Heart left ventricle (tissue), 16 donors: ENCODE data around the gene XPC. TPM values are rescaled to one million over a fixed set of nuclear protein-coding genes. Genes with fewer than 3 reads are reported as not detected.
"Not testable (repeated sequence)": the region's sequence is repeated elsewhere in the genome, so short reads cannot be mapped to it uniquely, and the experiment has no call there.

Experiments
- ATAC-seq, 4 donors: fragments of 200-7000 bp; cut with Tn5 transposase; one replicate each; pipeline ENCODE4 v1.9.1; 2020 to 2022; ENCODE audit warnings: moderate library complexity in 4 of 4, mild to moderate bottlenecking in 3 of 4, moderate number of reproducible peaks in 1 of 4
- DNase-seq, 5 donors: peaks; one replicate each; pipeline ENCODE4 v3.0.0-alpha.2; 2020
- H3K27ac ChIP-seq, 12 donors: fragments of 200-600 bp; sonication (generic) in 4 of 12; one replicate each; pipeline versions ENCODE4 v1.5.0 to v1.8.0; 2016 to 2022; ENCODE audit warnings: mild to moderate bottlenecking in 2 of 12
- H3K27me3 ChIP-seq, 9 donors: fragments of 200-600 bp; sonication (generic) in 2 of 9; one replicate each; pipeline versions ENCODE4 v1.5.1 to v1.8.0; 2016 to 2022; ENCODE audit warnings: mild to moderate bottlenecking in 3 of 9
- H3K36me3 ChIP-seq, 9 donors: fragments of 200-600 bp; sonication (generic) in 2 of 9; one replicate each; pipeline versions ENCODE4 v1.5.0 to v1.8.0; 2018 to 2022; ENCODE audit warnings: mild to moderate bottlenecking in 2 of 9
- H3K4me1 ChIP-seq, 12 donors: fragments of 200-600 bp; sonication (generic) in 4 of 12; one replicate each; pipeline versions ENCODE4 v1.5.0 to v1.8.0; 2016 to 2022; ENCODE audit warnings: mild to moderate bottlenecking in 3 of 12
- H3K4me3 ChIP-seq, 12 donors: fragments of 200-600 bp; sonication (generic) in 4 of 12; one replicate each; pipeline versions ENCODE4 v1.5.0 to v1.8.0; 2017 to 2022; ENCODE audit warnings: mild to moderate bottlenecking in 9 of 12, moderate library complexity in 4 of 12
- H3K9me3 ChIP-seq, 12 donors: fragments of 200-600 bp; sonication (generic) in 4 of 12; one replicate each; pipeline versions ENCODE4 v1.5.0 to v1.8.0; 2016 to 2022; ENCODE audit warnings: mild to moderate bottlenecking in 1 of 12
- POLR2A ChIP-seq, 2 donors: fragments of 450-650 bp; IDR thresholded peaks; one replicate each; pipeline ENCODE4 v1.6.1; 2017; ENCODE audit warnings: antibody characterized with exemption in 2 of 2, mild to moderate bottlenecking in 2 of 2, moderate library complexity in 2 of 2
- WGBS, 4 donors: extraction: QIAGEN DNeasy Blood & Tissue Kit in 2 of 4; methylation state at CpG; one replicate each; pipeline versions ENCODE4 v1.1.5 to v1.1.7; 2013 to 2018; 5-methylcytosine and 5-hydroxymethylcytosine counted together
- intact Hi-C, 10 donors: fragments of 100-400 bp; cut with DNase I; formaldehyde crosslinking; loops; one replicate each; pipeline versions ENCODE4 v1.11.1 to v1.14.2; 2022
- polyA plus RNA-seq, 2 donors: library from polyadenylated mRNA; stranded (reverse); fragments of 200-250 nt; gene quantifications; one replicate each; pipeline ENCODE4 v1.2.3, GENCODE V29; 2013
- total RNA-seq, 9 donors: library from RNA; depleted of rRNA in 2 of 9; stranded (reverse); fragments of >200 nt in 2 of 9; fragmentation: NEBNext Ultra II Directional in 3 of 9; extraction: Animal tissue kit (Norgen Biotek cat#: 25700) in 3 of 9; gene quantifications; one replicate each; pipeline versions ENCODE4 v1.1.0 to v1.2.4, GENCODE V29; 2016 to 2023
- TF ChIP-seq, protein P1 (sequence below), 12 donors: fragments of 200-600 bp; sonication (generic) in 4 of 12; IDR thresholded peaks; one replicate each; pipeline versions ENCODE4 v1.5.0 to v1.8.0; 2018 to 2022; ENCODE audit warnings: antibody characterized with exemption in 12 of 12, mild to moderate bottlenecking in 5 of 12
- donor health status: ischemic (EF 13 %, LVEDD 7.1; RV severe dilation, severe dysfunction).
- donor health status: healthy with polysubstance abuse.
- donor health status: DM: no; HTN: yes; CAD: no.
- donor health status: DM: no; HTN: no; CAD: no.
- donor health status: ischemic (EF 25% LVEDD 6.9; RV normal size, moderate dysfunction).
- donor health status: ischemic (EF 25% LVEDD 5.7; RV mildly dilated, moderate dysfunction).
- donor health status: healthy.
- donor health status: DM: yes; HTN: yes; CAD: no.
- donor health status: ischemic (EF 35%, LVEDD 5.7; RV mildly dilated, moderate dysfunction).
- donor health status: nonischemic (EF 11% LVEDD 7.7; RV severe dilation, severe dysfunction).
- donor health status: DM: yes; HTN: yes; CAD: no.
- donor health status: PGD.
- donor health status: ischemic (EF 29% LVEDD 5.4; RV normal size, mild dysfunction).
- donor health status: nonischemic (EF 23%, LVEDD 6.1; RV moderate dilation, normal function).

XPC gene
- total and polyA plus RNA-seq, 11 donors: 6.1 to 20.0 (median 9.5) TPM

DNA sequence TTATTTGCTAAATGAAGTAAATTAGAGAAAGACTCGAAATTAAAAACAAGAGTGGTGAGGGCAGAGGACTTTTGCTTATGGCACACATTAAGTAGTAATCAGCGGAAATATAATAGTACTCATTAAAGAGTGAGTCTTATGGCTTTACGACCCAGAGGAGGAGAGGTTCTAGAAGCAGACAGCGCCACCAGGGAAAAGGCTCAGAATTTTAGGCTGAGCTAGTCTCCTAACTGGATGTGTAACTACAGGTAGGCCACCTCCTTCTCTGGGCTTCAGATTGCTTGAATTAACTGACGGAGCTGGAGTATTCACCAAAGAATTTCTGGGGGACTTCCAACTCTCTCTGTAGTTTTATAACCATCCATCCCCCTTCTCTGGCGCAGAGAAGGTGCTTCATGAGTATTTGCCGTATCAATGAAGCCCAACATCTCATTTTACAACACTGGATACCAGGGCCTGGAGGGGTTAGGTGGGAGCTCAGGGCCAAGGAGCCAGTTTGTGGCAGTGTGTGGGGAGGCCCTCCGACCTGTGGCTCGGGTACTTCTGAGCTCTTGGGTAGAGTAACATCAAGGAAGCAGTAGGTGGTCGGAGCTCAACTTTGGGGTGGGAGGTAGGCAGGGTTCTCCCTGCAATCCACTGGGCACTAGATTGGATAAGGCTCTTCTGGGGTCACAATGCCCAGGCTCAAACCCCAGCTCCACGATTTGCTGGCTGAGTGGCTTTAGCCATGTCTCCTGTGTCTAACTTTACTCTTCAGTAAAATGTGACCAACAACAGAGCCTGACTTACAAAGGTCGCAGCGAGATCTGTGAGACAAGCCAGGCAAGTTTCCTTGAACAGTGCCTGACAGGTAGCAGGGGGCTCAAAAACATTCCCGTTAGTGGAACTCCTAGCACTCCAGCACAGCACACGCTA lies 54.8 kb downstream of the XPC start:
- ATAC-seq (no peak), DNase-seq (no peak)
- H3K27ac ChIP-seq: peak overlapping the region in 11 of 12 donors; percentile 90 to 96 (median 92)
- H3K27me3 ChIP-seq: no peaks in the 10 kb centered on the region
- 56 to 61% (median 57%) methylated on average over 13 to 15 of the region's 15 CpGs for WGBS, 4 donors
- H3K4me3 ChIP-seq: peak overlapping the region; percentile 68 to 91 (median 85)
- intact Hi-C loops: loop anchor here in 8 of 10 donors (1.0 to 10.0 kb wide), 8 partner anchors 21 to 469 kb away; partner anchors contain the start of genes LSM3 (in 5 of the 8) and XPC (in 5 of the 8)
- TF ChIP-seq, protein P1, sequence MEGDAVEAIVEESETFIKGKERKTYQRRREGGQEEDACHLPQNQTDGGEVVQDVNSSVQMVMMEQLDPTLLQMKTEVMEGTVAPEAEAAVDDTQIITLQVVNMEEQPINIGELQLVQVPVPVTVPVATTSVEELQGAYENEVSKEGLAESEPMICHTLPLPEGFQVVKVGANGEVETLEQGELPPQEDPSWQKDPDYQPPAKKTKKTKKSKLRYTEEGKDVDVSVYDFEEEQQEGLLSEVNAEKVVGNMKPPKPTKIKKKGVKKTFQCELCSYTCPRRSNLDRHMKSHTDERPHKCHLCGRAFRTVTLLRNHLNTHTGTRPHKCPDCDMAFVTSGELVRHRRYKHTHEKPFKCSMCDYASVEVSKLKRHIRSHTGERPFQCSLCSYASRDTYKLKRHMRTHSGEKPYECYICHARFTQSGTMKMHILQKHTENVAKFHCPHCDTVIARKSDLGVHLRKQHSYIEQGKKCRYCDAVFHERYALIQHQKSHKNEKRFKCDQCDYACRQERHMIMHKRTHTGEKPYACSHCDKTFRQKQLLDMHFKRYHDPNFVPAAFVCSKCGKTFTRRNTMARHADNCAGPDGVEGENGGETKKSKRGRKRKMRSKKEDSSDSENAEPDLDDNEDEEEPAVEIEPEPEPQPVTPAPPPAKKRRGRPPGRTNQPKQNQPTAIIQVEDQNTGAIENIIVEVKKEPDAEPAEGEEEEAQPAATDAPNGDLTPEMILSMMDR (IDR thresholded peaks at IDR 0.05): no peak
- no peak for TF ChIP-seq POLR2A (IDR thresholded peaks at IDR 0.05)
- peaks cover 0 to 34% (median 25%) of the 10 kb centered on the region in 9 donors for H3K36me3 ChIP-seq
- H3K4me1 ChIP-seq: peaks cover 9 to 53% (median 32%) of the 10 kb centered on the region in 12 donors
- no peaks in the 10 kb centered on the region for H3K9me3 ChIP-seq

DNA sequence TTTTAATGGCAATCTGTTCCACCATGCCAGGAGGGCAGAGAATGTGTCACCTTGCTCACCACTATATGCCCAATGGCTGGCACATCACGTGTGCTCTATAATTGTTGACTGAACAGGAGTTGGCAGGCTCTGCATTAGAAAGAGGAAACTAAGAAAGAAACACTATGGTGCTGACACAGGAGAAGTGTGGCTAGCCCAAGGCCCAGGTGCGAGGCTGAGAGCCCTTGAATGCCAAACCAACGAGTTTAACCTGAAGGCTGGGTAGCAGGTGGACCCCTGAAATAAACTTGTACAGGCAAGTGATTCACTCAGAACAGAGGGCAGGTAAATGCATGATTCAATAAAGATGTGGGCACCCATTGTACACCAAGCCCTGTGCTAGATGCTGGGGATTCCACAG lies 56.1 kb downstream of the XPC start:
- ATAC-seq (no peak), DNase-seq (no peak)
- WGBS, 4 donors: 78 to 90% (median 81%) methylated on average over 3 of the region's 3 CpGs
- TF ChIP-seq POLR2A (IDR thresholded peaks at IDR 0.05): no peak
- TF ChIP-seq, protein P1 (IDR thresholded peaks at IDR 0.05): no peak
- Histone ChIP-seq H3K4me1 (peaks cover 9 to 47% (median 31%) of the 10 kb centered on the region in 12 donors), H3K27me3 (no peaks in the 10 kb centered on the region), H3K36me3 (peaks cover 0 to 24% (median 18%) of the 10 kb centered on the region in 9 donors), H3K9me3 (no peaks in the 10 kb centered on the region), H3K27ac (no peak overlapping the region), H3K4me3 (no peak overlapping the region)
- intact Hi-C loops: loop anchor here in 5 of 10 donors (5.0 to 10.0 kb wide), 4 partner anchors 55 to 468 kb away; partner anchors contain the start of genes LSM3 (in 1 of the 5) and XPC (in 1 of the 5)

DNA sequence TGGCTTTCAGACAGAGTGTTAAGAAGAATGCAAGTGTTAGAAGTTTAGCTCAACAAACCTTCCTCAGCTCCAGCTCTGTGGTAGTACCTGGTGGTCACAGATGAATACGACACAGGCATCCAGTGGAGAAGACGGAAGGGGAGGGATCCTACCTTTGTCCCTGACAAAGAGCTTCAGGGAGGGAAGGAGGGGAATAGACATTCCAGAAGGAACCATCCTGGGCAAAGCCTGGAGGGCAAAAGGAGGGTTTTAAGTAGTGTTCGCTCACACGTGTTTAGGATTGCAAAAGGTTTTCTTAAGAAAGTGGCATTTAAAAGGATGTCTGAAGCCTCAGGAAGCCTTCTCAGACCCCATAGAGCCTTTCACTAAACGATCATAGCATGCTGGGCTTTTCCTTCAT lies 56.5 kb downstream of the XPC start:
- no peak overlapping the region for H3K4me3 ChIP-seq

DNA sequence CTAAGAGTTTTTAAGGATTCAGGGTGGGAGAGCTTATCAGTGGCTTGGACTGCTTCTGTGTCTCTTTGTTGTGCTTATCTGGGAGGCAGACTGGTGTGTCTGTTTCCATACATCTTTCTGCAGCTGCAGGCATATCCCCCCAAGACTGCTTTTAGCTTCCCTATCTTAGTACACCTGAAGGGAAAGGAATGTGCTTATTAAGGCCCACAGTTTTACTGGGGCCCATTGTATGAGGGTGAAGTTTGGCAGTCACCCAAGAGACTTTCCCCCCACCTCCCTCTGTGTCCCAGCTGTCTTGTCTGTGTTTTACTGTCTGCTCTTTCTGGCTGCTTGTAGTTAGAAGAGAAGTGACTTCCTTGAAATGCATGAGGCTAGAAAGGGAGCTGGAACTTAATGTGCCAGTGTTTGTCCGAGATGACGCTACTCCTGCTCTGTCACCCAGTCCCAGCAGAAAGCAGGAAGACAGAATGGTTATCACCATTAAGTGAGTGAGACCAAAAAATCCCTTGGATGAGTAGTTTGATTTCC lies 57.4 kb downstream of the XPC start:
- intact Hi-C loops: loop anchor here in 5 of 10 donors (5.0 to 10.0 kb wide), 4 partner anchors 56 to 466 kb away; partner anchors contain the start of genes LSM3 (in 1 of the 5) and XPC (in 1 of the 5)
- H3K4me3 ChIP-seq, H3K9me3 ChIP-seq, ATAC-seq, H3K27ac ChIP-seq, H3K27me3 ChIP-seq, DNase-seq: not testable (repeated sequence)
- WGBS, 4 donors: 96 to 100% (median 97%) methylated on average over 2 of the region's 2 CpGs
- Histone ChIP-seq H3K4me1 (peaks cover 3 to 34% (median 18%) of the 10 kb centered on the region in 12 donors), H3K36me3 (peaks cover 0 to 29% (median 23%) of the 10 kb centered on the region in 9 donors)

More for the DNA sequence above, 56.5 kb downstream of the XPC start:
- intact Hi-C loops: loop anchor here in 5 of 10 donors (5.0 to 10.0 kb wide), 4 partner anchors 55 to 467 kb away; partner anchors contain the start of genes LSM3 (in 1 of the 5) and XPC (in 1 of the 5)
- ATAC-seq (no peak), DNase-seq (no peak)
- WGBS, 4 donors: 90 to 98% (median 92%) methylated on average over 5 of the region's 5 CpGs
- TF ChIP-seq POLR2A (IDR thresholded peaks at IDR 0.05): no peak
- TF ChIP-seq, protein P1 (IDR thresholded peaks at IDR 0.05): no peak
- H3K27me3 ChIP-seq: no peaks in the 10 kb centered on the region
- peaks cover 9 to 43% (median 26%) of the 10 kb centered on the region in 12 donors for H3K4me1 ChIP-seq
- peaks cover 0 to 24% (median 18%) of the 10 kb centered on the region in 9 donors for H3K36me3 ChIP-seq
- no peak overlapping the region for H3K27ac ChIP-seq
- H3K9me3 ChIP-seq: no peaks in the 10 kb centered on the region
